NCI-H510A (cell line): ENCODE results near the gene CAPN13.
"Not testable (repeated sequence)": the region's sequence is repeated elsewhere in the genome, so short reads cannot be mapped to it uniquely, and the experiment has no call there.

Experiments used
- DNase-seq: peaks from one replicate; lab custom pipeline; 2025; lab: John Stamatoyannopoulos, UW

Gene CAPN13

GRCh38 chr2:30705056-30705455 is 102.2 kb downstream of the CAPN13 start:
- no peak for DNase-seq

GRCh38 chr2:30704309-30705020 is 102.8 kb downstream of the CAPN13 start:
- no peak for DNase-seq

- no peak for DNase-seq
Measured at GRCh38 chr2:30702694-30703093, 104.6 kb downstream of the CAPN13 start.

GRCh38 chr2:30701782-30702181 is 105.5 kb downstream of the CAPN13 start:
- no peak for DNase-seq

GRCh38 chr2:30697242-30698103 is 109.8 kb downstream of the CAPN13 start:
- not testable (repeated sequence) for DNase-seq

GRCh38 chr2:30695749-30696148 is 111.5 kb downstream of the CAPN13 start:
- no peak for DNase-seq

- DNase-seq: no peak
Measured at GRCh38 chr2:30694286-30695055, 112.8 kb downstream of the CAPN13 start.

GRCh38 chr2:30693821-30694281 is 113.4 kb downstream of the CAPN13 start:
- DNase-seq: no peak

GRCh38 chr2:30692829-30693275 is 114.4 kb downstream of the CAPN13 start:
- DNase-seq: no peak

- no peak for DNase-seq
Measured at GRCh38 chr2:30691948-30692828, 115.1 kb downstream of the CAPN13 start.

- no peak for DNase-seq
Measured at GRCh38 chr2:30691091-30691947, 115.9 kb downstream of the CAPN13 start.

- DNase-seq: no peak
Measured at GRCh38 chr2:30690126-30690561, 117.1 kb downstream of the CAPN13 start.

GRCh38 chr2:30689496-30690125 is 117.6 kb downstream of the CAPN13 start:
- DNase-seq: no peak

- no peak for DNase-seq
Measured at GRCh38 chr2:30688956-30689401, 118.3 kb downstream of the CAPN13 start.

GRCh38 chr2:30686669-30687068 is 120.6 kb downstream of the CAPN13 start:
- DNase-seq: no peak

GRCh38 chr2:30686000-30686399 is 121.2 kb downstream of the CAPN13 start:
- DNase-seq: peak; percentile 51

GRCh38 chr2:30684996-30685395 is 122.2 kb downstream of the CAPN13 start:
- DNase-seq: no peak

- DNase-seq: no peak
Measured at GRCh38 chr2:30684516-30684915, 122.7 kb downstream of the CAPN13 start.

- DNase-seq: no peak
Measured at GRCh38 chr2:30684026-30684425, 123.2 kb downstream of the CAPN13 start.
